Mammary microvascular endothelial cell (primary cell): ENCODE data around the gene SLX9. TPM values are rescaled to one million over a fixed set of nuclear protein-coding genes. Genes with fewer than 3 reads are reported as not detected.

ENCODE experiments used
- total RNA-seq: library from RNA; depleted of rRNA; stranded (reverse); fragments of >200 nt; gene quantifications from 2 replicates; pipeline ENCODE4 v1.2.3, GENCODE V29; 2015

SLX9 gene
- total RNA-seq: 29.5 and 34.4 TPM in 2 replicates

GRCh38 chr21:44939532-44940115 is at the start of gene SLX9:
TSS of gene SLX9 (plus strand) at chr21:44940029. CDS start at chr21:44940058, 29 bp downstream.

GRCh38 chr21:44920694-44921604 is 18.9 kb upstream of the SLX9 start, which contains the start of gene ITGB2:
TSS of gene ITGB2 (minus strand) at chr21:44920899. CDS start at chr21:44910782, 10,117 bp downstream.

Other genes with a start within 250 kb of the SLX9 start
- not detected in 2 replicates for gene KRTAP10-12, start 242.9 kb upstream of the SLX9 start, total RNA-seq
- 0.10 TPM in 1 of 2 replicates, not detected in the other for gene TSPEAR, start 228.5 kb upstream of the SLX9 start, total RNA-seq
- gene UBE2G2, start 138.2 kb upstream of the SLX9 start, total RNA-seq: 51.2 and 56.7 TPM in 2 replicates
- gene SUMO3, start 122.0 kb upstream of the SLX9 start, total RNA-seq: 98.6 and 106 TPM in 2 replicates
- gene PTTG1IP, start 66.3 kb upstream of the SLX9 start, total RNA-seq: 367 and 382 TPM in 2 replicates
- not detected in 2 replicates for gene ITGB2, start 19.1 kb upstream of the SLX9 start, total RNA-seq
- gene ADARB1, start 134.6 kb downstream of the SLX9 start, total RNA-seq: 29.0 and 30.4 TPM in 2 replicates